IgD-negative memory B cell (primary cell): ENCODE results near the gene E2F3. TPM values are rescaled to one million over a fixed set of nuclear protein-coding genes. Genes with fewer than 3 reads are reported as not detected.

Experiments
- H3K27ac Mint-ChIP-seq, 3 donors: one replicate each; pipeline ENCODE4 v1.8.0; 2020 to 2022; ENCODE audit warnings: mild to moderate bottlenecking in 3 of 3, mixed read lengths in 3 of 3, moderate library complexity in 1 of 3
- H3K27me3 Mint-ChIP-seq: one replicate; pipeline ENCODE4 v1.8.0; 2021; ENCODE audit warnings: mixed read lengths
- H3K36me3 Mint-ChIP-seq: one replicate; pipeline ENCODE4 v1.8.0; 2020; ENCODE audit warnings: mild to moderate bottlenecking, mixed read lengths
- H3K4me1 Mint-ChIP-seq, 3 donors: one replicate each; pipeline ENCODE4 v1.8.0; 2020 to 2022; ENCODE audit warnings: mixed read lengths in 3 of 3, mild to moderate bottlenecking in 1 of 3
- H3K4me3 Mint-ChIP-seq, 4 donors: one replicate each; pipeline ENCODE4 v1.8.0; 2020 to 2022; ENCODE audit warnings: mild to moderate bottlenecking in 4 of 4, mixed read lengths in 4 of 4, moderate library complexity in 3 of 4
- H3K9me3 Mint-ChIP-seq, 3 donors: one replicate each; pipeline ENCODE4 v1.8.0; 2020 to 2021; ENCODE audit warnings: mixed read lengths in 3 of 3, mild to moderate bottlenecking in 1 of 3
- polyA plus RNA-seq: library from polyadenylated mRNA; unstranded; fragments of 300-500 nt; fragmentation: Illumina TruSeq; gene quantifications from one replicate; pipeline ENCODE4 v1.2.3, GENCODE V29; 2021

The E2F3 gene
- polyA plus RNA-seq, 1 donor from 2014 or later = 3.0 TPM

DNA sequence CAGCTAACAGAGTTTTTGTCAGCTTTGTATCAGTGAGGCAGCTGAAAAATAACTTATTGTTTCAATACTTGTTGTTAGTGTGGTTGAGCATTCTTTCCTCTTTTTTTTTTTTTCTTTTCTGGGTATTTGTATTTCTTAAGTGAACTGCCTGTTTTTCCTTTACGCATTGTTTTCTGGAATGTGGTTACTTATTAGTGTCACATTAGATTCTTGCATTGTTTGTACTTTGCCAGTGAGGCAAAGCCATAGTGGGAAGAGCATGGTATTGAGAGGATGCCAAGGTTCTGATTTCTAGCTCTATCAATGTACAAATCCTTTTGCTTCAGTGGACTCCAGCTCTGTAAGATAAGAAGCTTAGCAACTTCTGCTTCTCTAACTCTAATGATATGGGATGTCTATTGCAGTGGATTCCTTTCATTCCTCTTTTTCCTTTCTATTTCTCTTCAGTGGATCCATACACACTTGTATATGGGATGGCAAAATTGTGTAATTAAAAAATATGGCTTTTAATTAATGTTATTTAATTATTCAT is 136.5 kb downstream of the E2F3 start:
- Mint-ChIP-seq H3K4me1 (peaks cover 16 to 47% (median 26%) of the 10 kb centered on the region in 3 donors), H3K4me3 (peak overlapping the region in 1 of 4 donors; percentile 97), H3K36me3 (peaks cover 4% of the 10 kb centered on the region), H3K27ac (peak overlapping the region in 1 of 3 donors; percentile 59), H3K27me3 (no peaks in the 10 kb centered on the region), H3K9me3 (no peaks in the 10 kb centered on the region)

GRCh38 chr6:20538907-20539306 is 137.2 kb downstream of the E2F3 start:
- Mint-ChIP-seq H3K27me3 (no peaks in the 10 kb centered on the region), H3K27ac (no peak overlapping the region), H3K4me1 (peaks cover 16 to 44% (median 24%) of the 10 kb centered on the region in 3 donors), H3K9me3 (no peaks in the 10 kb centered on the region), H3K36me3 (peaks cover 6% of the 10 kb centered on the region), H3K4me3 (no peak overlapping the region)

DNA sequence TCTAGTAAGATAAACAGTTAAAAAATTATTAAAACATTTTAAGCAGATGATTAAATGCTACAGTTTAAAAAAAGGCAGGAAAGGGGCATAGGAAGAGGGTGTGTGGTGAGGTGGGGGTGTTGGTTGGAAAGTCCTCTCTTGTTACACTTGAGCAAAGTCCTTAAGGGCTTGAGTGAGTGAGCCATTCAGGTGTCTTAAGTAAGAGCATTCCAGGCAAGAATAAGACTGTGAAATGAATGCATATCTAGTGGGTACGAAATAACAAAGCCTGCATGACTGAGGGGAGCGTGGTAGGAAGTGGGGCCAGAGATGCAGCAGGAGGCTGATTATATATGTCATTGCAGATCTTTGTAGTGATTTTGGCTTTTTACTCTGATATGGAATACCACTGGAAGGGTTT is 137.7 kb downstream of the E2F3 start:
- peaks cover 6% of the 10 kb centered on the region for H3K36me3 Mint-ChIP-seq
- no peaks in the 10 kb centered on the region for H3K9me3 Mint-ChIP-seq
- no peak overlapping the region for H3K4me3 Mint-ChIP-seq
- H3K27ac Mint-ChIP-seq = no peak overlapping the region
- H3K27me3 Mint-ChIP-seq = no peaks in the 10 kb centered on the region
- peaks cover 18 to 39% (median 24%) of the 10 kb centered on the region in 3 donors for H3K4me1 Mint-ChIP-seq

- peaks cover 6% of the 10 kb centered on the region for H3K36me3 Mint-ChIP-seq
These were observed 139.0 kb downstream of the E2F3 start for GRCh38 chr6:20540683-20541082.

GRCh38 chr6:20541382-20541781 is 139.7 kb downstream of the E2F3 start:
- Mint-ChIP-seq H3K27me3 (no peaks in the 10 kb centered on the region), H3K4me3 (no peak overlapping the region), H3K27ac (no peak overlapping the region), H3K36me3 (peaks cover 8% of the 10 kb centered on the region), H3K9me3 (no peaks in the 10 kb centered on the region), H3K4me1 (peaks cover 10 to 20% (median 14%) of the 10 kb centered on the region in 3 donors)

More at GRCh38 chr6:20540683-20541082, 139.0 kb downstream of the E2F3 start:
- Mint-ChIP-seq H3K4me3 (no peak overlapping the region), H3K9me3 (no peaks in the 10 kb centered on the region), H3K27ac (no peak overlapping the region), H3K27me3 (no peaks in the 10 kb centered on the region), H3K4me1 (peaks cover 15 to 27% (median 18%) of the 10 kb centered on the region in 3 donors)

DNA sequence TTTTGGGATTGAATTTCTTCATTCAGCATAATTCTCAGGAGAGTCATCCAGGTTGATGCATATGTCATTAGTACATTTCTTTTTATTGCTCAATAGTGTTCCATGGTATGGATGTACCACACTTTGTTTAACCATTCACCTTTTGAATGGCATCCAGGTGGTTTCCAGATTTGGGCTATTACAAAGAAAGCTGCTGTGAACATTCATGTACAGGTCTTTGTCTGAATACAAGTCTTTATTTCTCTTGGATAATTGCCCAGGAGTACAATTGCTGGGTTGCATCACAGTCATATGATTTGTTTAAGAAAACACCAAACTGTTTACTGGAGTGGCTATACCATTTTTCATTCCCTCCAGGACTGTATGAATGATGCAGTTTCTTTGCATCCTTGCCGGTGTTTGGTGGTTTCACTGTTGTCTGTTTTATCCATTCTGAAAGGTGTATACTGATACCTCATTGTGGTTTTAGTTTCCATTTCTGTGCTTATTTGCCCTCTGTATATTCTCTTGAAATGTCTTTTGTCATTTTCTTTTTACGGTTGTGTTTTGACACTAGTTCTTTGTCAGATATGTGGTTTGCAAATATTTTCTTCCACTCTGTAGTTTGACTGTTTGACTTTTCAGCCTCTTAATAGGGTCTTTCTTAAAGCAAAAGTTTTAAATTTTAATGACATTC is 141.4 kb downstream of the E2F3 start:
- Mint-ChIP-seq H3K9me3 (no peaks in the 10 kb centered on the region), H3K36me3 (peaks cover 8% of the 10 kb centered on the region), H3K27ac (no peak overlapping the region), H3K4me3 (no peak overlapping the region), H3K27me3 (no peaks in the 10 kb centered on the region), H3K4me1 (peaks cover 7 to 12% (median 12%) of the 10 kb centered on the region in 3 donors)

Other genes starting within 250 kb of the E2F3 start
- gene MBOAT1, start 189.4 kb upstream of the E2F3 start, polyA plus RNA-seq = 3.1 TPM
- 29.2 TPM for gene CDKAL1, start 132.6 kb downstream of the E2F3 start, polyA plus RNA-seq